HEK293 (cell line): Measurements from ENCODE around the gene RTRAF.

Source experiments
- ZNF16 ChIP-seq: fragments of 450-650 bp; formaldehyde crosslinking; IDR thresholded peaks from 2 replicates; pipeline ENCODE4 v1.5.1; 2016; ENCODE audit warnings: low read depth, missing biosample characterization, missing genetic modification characterization
- ZNF747 ChIP-seq: fragments of 450-650 bp; formaldehyde crosslinking; IDR thresholded peaks from 2 replicates; pipeline ENCODE4 v1.5.1; 2016; ENCODE audit warnings: missing biosample characterization, missing genetic modification characterization
- TF ChIP-seq, protein P1 (sequence below): fragments of 450-650 bp; formaldehyde crosslinking; IDR thresholded peaks from 2 replicates; pipeline ENCODE4 v1.5.1; 2016; ENCODE audit warnings: missing biosample characterization, missing genetic modification characterization

DNA sequence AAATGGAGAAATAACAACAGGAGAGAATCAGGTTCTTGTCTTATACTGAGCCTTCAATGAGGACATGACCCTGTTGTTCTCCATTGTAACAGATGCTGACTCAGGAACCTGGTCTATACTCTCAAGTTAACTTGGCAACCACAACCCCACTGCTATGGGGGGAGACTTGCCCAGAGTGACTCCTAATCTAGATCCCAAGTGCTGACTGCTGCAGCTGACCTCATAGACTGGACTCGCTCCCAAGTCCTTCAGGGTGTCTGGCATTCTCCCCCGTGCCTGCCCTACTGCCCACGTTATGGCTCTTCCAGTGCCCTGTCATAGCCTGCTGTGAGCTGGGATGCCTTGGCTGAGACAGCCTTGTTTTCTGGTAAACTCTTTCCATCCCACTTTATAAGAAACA, 42.4 kb downstream of the RTRAF start:
- TF ChIP-seq, protein P1, sequence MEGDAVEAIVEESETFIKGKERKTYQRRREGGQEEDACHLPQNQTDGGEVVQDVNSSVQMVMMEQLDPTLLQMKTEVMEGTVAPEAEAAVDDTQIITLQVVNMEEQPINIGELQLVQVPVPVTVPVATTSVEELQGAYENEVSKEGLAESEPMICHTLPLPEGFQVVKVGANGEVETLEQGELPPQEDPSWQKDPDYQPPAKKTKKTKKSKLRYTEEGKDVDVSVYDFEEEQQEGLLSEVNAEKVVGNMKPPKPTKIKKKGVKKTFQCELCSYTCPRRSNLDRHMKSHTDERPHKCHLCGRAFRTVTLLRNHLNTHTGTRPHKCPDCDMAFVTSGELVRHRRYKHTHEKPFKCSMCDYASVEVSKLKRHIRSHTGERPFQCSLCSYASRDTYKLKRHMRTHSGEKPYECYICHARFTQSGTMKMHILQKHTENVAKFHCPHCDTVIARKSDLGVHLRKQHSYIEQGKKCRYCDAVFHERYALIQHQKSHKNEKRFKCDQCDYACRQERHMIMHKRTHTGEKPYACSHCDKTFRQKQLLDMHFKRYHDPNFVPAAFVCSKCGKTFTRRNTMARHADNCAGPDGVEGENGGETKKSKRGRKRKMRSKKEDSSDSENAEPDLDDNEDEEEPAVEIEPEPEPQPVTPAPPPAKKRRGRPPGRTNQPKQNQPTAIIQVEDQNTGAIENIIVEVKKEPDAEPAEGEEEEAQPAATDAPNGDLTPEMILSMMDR: no peak
- no peak for TF ChIP-seq ZNF747 (tag by site-specific recombination)
- TF ChIP-seq ZNF16 (tag by site-specific recombination): no peak
